Right lobe of liver (tissue), 4 donors: ENCODE data around the gene ETV3L.

ENCODE experiments used
- POLR2A ChIP-seq: fragments of 450-650 bp; IDR thresholded peaks from one replicate; pipeline ENCODE4 v1.6.1; 2017; ENCODE audit warnings: antibody characterized with exemption, mild to moderate bottlenecking
- TF ChIP-seq, protein P1 (sequence below), 4 donors: fragments of 200-600 bp in 3 of 4; fragments of 450-650 bp in 1 of 4; IDR thresholded peaks; one replicate each; pipeline versions ENCODE4 v1.5.1 to v1.8.0; 2016 to 2022; ENCODE audit warnings: antibody characterized with exemption in 4 of 4, mild to moderate bottlenecking in 2 of 4
- donor health status: DM: no; HTN: no; CAD: no.
- donor health status: DM: no; HTN: no; CAD: no.
- donor health status: DM: no; HTN: yes; CAD: no.

GRCh38 chr1:157045250-157046218, 54.1 kb downstream of the ETV3L start, which contains the start of gene ARHGEF11:
- TF ChIP-seq, protein P1, sequence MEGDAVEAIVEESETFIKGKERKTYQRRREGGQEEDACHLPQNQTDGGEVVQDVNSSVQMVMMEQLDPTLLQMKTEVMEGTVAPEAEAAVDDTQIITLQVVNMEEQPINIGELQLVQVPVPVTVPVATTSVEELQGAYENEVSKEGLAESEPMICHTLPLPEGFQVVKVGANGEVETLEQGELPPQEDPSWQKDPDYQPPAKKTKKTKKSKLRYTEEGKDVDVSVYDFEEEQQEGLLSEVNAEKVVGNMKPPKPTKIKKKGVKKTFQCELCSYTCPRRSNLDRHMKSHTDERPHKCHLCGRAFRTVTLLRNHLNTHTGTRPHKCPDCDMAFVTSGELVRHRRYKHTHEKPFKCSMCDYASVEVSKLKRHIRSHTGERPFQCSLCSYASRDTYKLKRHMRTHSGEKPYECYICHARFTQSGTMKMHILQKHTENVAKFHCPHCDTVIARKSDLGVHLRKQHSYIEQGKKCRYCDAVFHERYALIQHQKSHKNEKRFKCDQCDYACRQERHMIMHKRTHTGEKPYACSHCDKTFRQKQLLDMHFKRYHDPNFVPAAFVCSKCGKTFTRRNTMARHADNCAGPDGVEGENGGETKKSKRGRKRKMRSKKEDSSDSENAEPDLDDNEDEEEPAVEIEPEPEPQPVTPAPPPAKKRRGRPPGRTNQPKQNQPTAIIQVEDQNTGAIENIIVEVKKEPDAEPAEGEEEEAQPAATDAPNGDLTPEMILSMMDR (IDR thresholded peaks at IDR 0.05) = no peak
- peak; percentile 94 for TF ChIP-seq POLR2A
